Mammary epithelial cell (primary cell): ENCODE results near the gene PDZD11.

Source experiments
- CTCF ChIP-seq, 2 donors: IDR thresholded peaks in 1 of 2; conservative IDR thresholded peaks in 1 of 2; 2 replicates each; pipeline ENCODE4 v1.5.1; 2011 to 2012; ENCODE audit warnings: inconsistent platforms in 2 of 2, low read length in 2 of 2, mild to moderate bottlenecking in 2 of 2, control low read depth in 1 of 2, low read depth in 1 of 2; ENCODE audit not compliant: insufficient read depth in 1 of 2; ENCODE audit errors: extremely low read depth in 1 of 2
- EZH2 ChIP-seq: IDR thresholded peaks from 2 replicates; pipeline ENCODE4 v1.6.1; 2012; ENCODE audit warnings: low read length, inconsistent platforms, borderline replicate concordance

GRCh38 chrX:70257423-70258288, 32.1 kb downstream of the PDZD11 start:
- TF ChIP-seq CTCF (conservative IDR thresholded peaks at IDR 0.05 in 1 of 2, IDR thresholded peaks at IDR 0.05 in 1 of 2; ENCODE audit: extremely low read depth in 1 of 2, insufficient read depth in 1 of 2, low read depth in 1 of 2, low read length in 2 of 2) (no peak), EZH2 (no peak)
